Esophagus squamous epithelium (tissue), 4 donors: ENCODE results near the gene TCOF1.

Experiments used
- CTCF ChIP-seq, 6 experiments: fragments of 450-650 bp in 4 of 6; fragments of 200-600 bp in 2 of 6; sonication (generic) in 2 of 6; IDR thresholded peaks; one replicate each; pipeline ENCODE4 v1.5.1; 2016 to 2019; ENCODE audit warnings: antibody characterized with exemption in 6 of 6, mild to moderate bottlenecking in 4 of 6, moderate library complexity in 4 of 6
- POLR2A ChIP-seq, 4 donors: fragments of 450-650 bp; IDR thresholded peaks; one replicate each; pipeline ENCODE4 v1.6.1; 2017; ENCODE audit warnings: antibody characterized with exemption in 4 of 4, mild to moderate bottlenecking in 4 of 4, moderate library complexity in 3 of 4

- TF ChIP-seq POLR2A (IDR thresholded peaks at IDR 0.05) (no peak), CTCF (IDR thresholded peaks at IDR 0.05) (no peak)
Measured at GRCh38 chr5:150309101-150309885, 48.2 kb upstream of the TCOF1 start.
